Thyroid gland (tissue), 4 donors: ENCODE measurements around the gene PRKCQ. TPM values are rescaled to one million over a fixed set of nuclear protein-coding genes. Genes with fewer than 3 reads are reported as not detected.

Source experiments
- DNase-seq, 2 donors: peaks; one replicate each; pipeline ENCODE4 v3.0.0-alpha.2; 2019
- H3K27ac ChIP-seq, 3 donors: fragments of 200-600 bp; sonication (generic); 1 replicate in 2 of 3; 2 replicates in 1 of 3; pipeline ENCODE4 v1.5.1; 2016 to 2019; ENCODE audit warnings: mild to moderate bottlenecking in 1 of 3, moderate library complexity in 1 of 3
- H3K27me3 ChIP-seq: fragments of 200-600 bp; sonication (generic); one replicate; pipeline ENCODE4 v1.5.1; 2019
- H3K36me3 ChIP-seq, 2 donors: fragments of 200-600 bp; sonication (generic); one replicate each; pipeline ENCODE4 v1.5.1; 2016 to 2019
- H3K4me1 ChIP-seq, 2 donors: fragments of 200-600 bp; sonication (generic); one replicate each; pipeline ENCODE4 v1.5.1; 2017 to 2019
- H3K4me3 ChIP-seq, 3 donors: fragments of 200-600 bp; sonication (generic); replicated peaks in 1 of 3; 1 replicate in 2 of 3; 2 replicates in 1 of 3; pipeline ENCODE4 v1.5.1; 2016; ENCODE audit warnings: mild to moderate bottlenecking in 1 of 3
- H3K9me3 ChIP-seq: fragments of 200-600 bp; sonication (generic); one replicate; pipeline ENCODE4 v1.5.1; 2017
- CTCF ChIP-seq, 6 experiments: fragments of 200-600 bp in 3 of 6; fragments of 450-650 bp in 3 of 6; sonication (generic) in 3 of 6; IDR thresholded peaks; one replicate each; pipeline ENCODE4 v1.5.1; 2016 to 2019; ENCODE audit warnings: antibody characterized with exemption in 6 of 6, mild to moderate bottlenecking in 2 of 6, inconsistent platforms in 1 of 6, moderate library complexity in 1 of 6
- POLR2A ChIP-seq, 2 donors: fragments of 450-650 bp; IDR thresholded peaks; one replicate each; pipeline ENCODE4 v1.6.1; 2017; ENCODE audit warnings: antibody characterized with exemption in 2 of 2, mild to moderate bottlenecking in 2 of 2, moderate library complexity in 1 of 2
- WGBS, 2 donors: methylation state at CpG; one replicate each; pipeline ENCODE4 v1.1.5; 2017; 5-methylcytosine and 5-hydroxymethylcytosine counted together
- intact Hi-C: fragments of 100-400 bp; cut with DNase I; formaldehyde crosslinking; loops from one replicate; pipeline ENCODE4 v1.15.1; 2023
- total RNA-seq, 4 donors: library from RNA; depleted of rRNA; stranded (reverse); fragments of >200 nt; gene quantifications; one replicate each; pipeline ENCODE4 v1.2.3, GENCODE V29; 2016

PRKCQ gene
- total RNA-seq, 4 donors from 2014 or later, result 24.2 to 45.7 (median 34.5) TPM

DNA sequence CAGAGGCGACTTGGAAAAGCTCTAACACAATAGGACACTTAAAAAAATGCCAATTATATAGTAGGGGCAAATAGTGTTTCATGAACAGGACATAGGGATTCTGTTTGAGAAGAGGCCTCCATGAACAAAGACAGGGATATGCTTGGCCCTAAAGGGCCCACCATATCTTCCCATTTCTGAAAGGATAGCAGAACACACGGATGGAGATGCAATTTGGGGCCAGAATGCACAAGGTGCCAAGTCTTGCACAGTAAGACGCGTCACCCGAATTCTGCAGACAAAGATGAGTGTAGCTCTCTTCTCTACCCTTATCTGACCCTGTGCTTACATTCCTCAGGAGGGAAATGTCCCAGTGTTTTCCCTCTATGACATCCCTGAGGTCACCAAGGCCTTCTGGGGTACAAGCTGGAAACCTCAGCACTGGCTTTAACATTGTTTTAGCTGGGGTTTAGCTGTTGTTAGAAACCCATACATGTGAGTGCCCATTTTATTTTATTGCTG is 12.8 kb downstream of the PRKCQ start:
- no peak for DNase-seq
- H3K9me3 ChIP-seq, result no peaks in the 10 kb centered on the region
- no peaks in the 10 kb centered on the region for H3K36me3 ChIP-seq
- H3K27ac ChIP-seq, result peak overlapping the region; percentile 84 to 94 (median 90)
- TF ChIP-seq CTCF (IDR thresholded peaks at IDR 0.05) (no peak), POLR2A (IDR thresholded peaks at IDR 0.05) (no peak)
- intact Hi-C loops, result loop anchor here (10.0 kb wide), 1 partner anchor 52 kb away; no protein-coding TSS in a partner anchor
- H3K27me3 ChIP-seq, result no peaks in the 10 kb centered on the region
- 88 to 93% methylated on average over 5 of the region's 5 CpGs for WGBS, 2 donors
- H3K4me1 ChIP-seq, result peaks cover 79 to 83% of the 10 kb centered on the region in 2 donors
- H3K4me3 ChIP-seq, result no peak overlapping the region

DNA sequence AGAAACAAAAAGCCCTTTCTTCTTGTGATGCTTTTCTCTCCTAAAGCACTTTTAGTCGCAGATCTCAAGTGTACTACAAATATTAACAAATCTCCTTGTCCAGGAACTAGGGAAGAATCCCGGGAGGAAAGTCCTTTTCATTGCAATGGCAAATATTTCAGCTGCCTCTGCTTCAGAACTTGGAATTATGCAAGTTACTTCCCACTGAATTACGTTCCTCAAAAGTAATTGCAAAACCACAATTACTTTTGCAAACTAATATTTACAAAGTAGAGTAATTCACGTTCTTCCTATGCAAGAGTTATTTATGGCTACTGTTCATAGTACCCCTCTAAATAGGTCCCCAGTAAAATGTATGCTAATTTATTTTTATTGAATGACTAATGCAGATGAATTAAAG is 14.5 kb downstream of the PRKCQ start:
- DNase-seq, result no peak
- Histone ChIP-seq H3K4me1 (peaks cover 80 to 82% of the 10 kb centered on the region in 2 donors), H3K9me3 (no peaks in the 10 kb centered on the region), H3K27ac (peak overlapping the region; percentile 84 to 94 (median 90)), H3K27me3 (no peaks in the 10 kb centered on the region), H3K4me3 (no peak overlapping the region), H3K36me3 (no peaks in the 10 kb centered on the region)
- intact Hi-C loops, result loop anchor here (10.0 kb wide), 1 partner anchor 51 kb away; no protein-coding TSS in a partner anchor
- TF ChIP-seq CTCF (IDR thresholded peaks at IDR 0.05), result no peak
- TF ChIP-seq POLR2A (IDR thresholded peaks at IDR 0.05), result no peak
- WGBS, 2 donors, result 27 to 33% methylated on average over 4 of the region's 4 CpGs

DNA sequence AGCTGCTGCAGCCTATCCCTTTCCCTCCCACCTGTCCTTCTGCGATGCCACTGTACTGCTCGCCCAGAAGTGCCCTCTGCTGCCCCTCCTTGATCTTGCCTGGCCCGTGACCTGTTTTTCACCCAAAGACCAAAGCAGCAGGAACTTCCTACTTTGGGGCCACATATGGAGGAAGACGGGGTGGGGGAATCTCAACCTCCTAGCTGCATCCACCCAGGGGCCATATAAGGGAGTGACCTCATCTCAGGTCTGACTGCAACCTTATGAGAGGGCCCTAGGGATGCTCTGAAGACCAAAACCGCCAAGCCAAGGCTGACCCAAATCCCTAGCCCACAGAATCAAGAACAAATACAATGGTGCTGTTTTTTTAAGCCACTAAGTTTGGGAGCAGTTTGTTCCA is 15.7 kb downstream of the PRKCQ start:
- TF ChIP-seq POLR2A (IDR thresholded peaks at IDR 0.05) (no peak), CTCF (IDR thresholded peaks at IDR 0.05) (no peak)
- 72 to 78% methylated on average over 5 of the region's 5 CpGs for WGBS, 2 donors
- intact Hi-C loops, result loop anchor here (10.0 kb wide), 1 partner anchor 50 kb away; no protein-coding TSS in a partner anchor
- Histone ChIP-seq H3K4me1 (peaks cover 75 to 76% of the 10 kb centered on the region in 2 donors), H3K36me3 (no peaks in the 10 kb centered on the region), H3K9me3 (no peaks in the 10 kb centered on the region), H3K4me3 (no peak overlapping the region), H3K27ac (peak overlapping the region; percentile 82 to 94 (median 90)), H3K27me3 (no peaks in the 10 kb centered on the region)
- no peak for DNase-seq

GRCh38 chr10:6563731-6564130 is 16.3 kb downstream of the PRKCQ start:
- no peak for DNase-seq
- TF ChIP-seq CTCF (IDR thresholded peaks at IDR 0.05), result no peak
- TF ChIP-seq POLR2A (IDR thresholded peaks at IDR 0.05), result no peak
- Histone ChIP-seq H3K27ac (peak overlapping the region; percentile 82 to 94 (median 90)), H3K36me3 (no peaks in the 10 kb centered on the region), H3K4me1 (peaks cover 70 to 75% of the 10 kb centered on the region in 2 donors), H3K4me3 (no peak overlapping the region), H3K27me3 (no peaks in the 10 kb centered on the region), H3K9me3 (no peaks in the 10 kb centered on the region)
- 61 to 65% methylated on average over 6 of the region's 6 CpGs for WGBS, 2 donors
- intact Hi-C loops, result loop anchor here (10.0 kb wide), 1 partner anchor 49 kb away; no protein-coding TSS in a partner anchor

GRCh38 chr10:6563075-6563474 is 17.0 kb downstream of the PRKCQ start:
- H3K4me3 ChIP-seq, result no peak overlapping the region
- WGBS, 2 donors, result 56 to 58% methylated on average over 7 of the region's 7 CpGs
- peaks cover 63 to 72% of the 10 kb centered on the region in 2 donors for H3K4me1 ChIP-seq
- intact Hi-C loops, result loop anchor here (10.0 kb wide), 1 partner anchor 48 kb away; no protein-coding TSS in a partner anchor
- DNase-seq, result no peak
- H3K27me3 ChIP-seq, result no peaks in the 10 kb centered on the region
- TF ChIP-seq POLR2A (IDR thresholded peaks at IDR 0.05) (no peak), CTCF (IDR thresholded peaks at IDR 0.05) (no peak)
- H3K27ac ChIP-seq, result peak overlapping the region; percentile 82 to 94 (median 90)
- no peaks in the 10 kb centered on the region for H3K36me3 ChIP-seq
- no peaks in the 10 kb centered on the region for H3K9me3 ChIP-seq
